Measurements from ENCODE around the gene MAP4. TPM values are rescaled to one million over a fixed set of nuclear protein-coding genes. Genes with fewer than 3 reads are reported as not detected.

The MAP4 gene
- 141 and 149 TPM in 2 replicates for total RNA-seq

GRCh38 chr3:48016301-48016973 is at the start of gene MAP4:
TSS of gene MAP4 (minus strand) at chr3:48016416. CDS start at chr3:47998860, 17,556 bp downstream.

GRCh38 chr3:47802734-47803479 is 213.3 kb downstream of the MAP4 start, which contains the start of gene DHX30:
TSS of gene DHX30 (plus strand) at chr3:47803138. CDS start at chr3:47810684, 7,546 bp downstream.

Other genes starting within 250 kb of the MAP4 start
- gene SMARCC1, start 234.5 kb downstream of the MAP4 start, total RNA-seq: 23.6 and 23.9 TPM in 2 replicates
- gene DHX30, start 213.3 kb downstream of the MAP4 start, total RNA-seq: 54.5 and 57.4 TPM in 2 replicates
- 1.2 and 3.2 TPM in 2 replicates for gene CDC25A, start 172.0 kb upstream of the MAP4 start, total RNA-seq
- gene CAMP, start 207.1 kb upstream of the MAP4 start, total RNA-seq: not detected in 2 replicates
- 1.4 TPM in 2 replicates for gene ZNF589, start 224.7 kb upstream of the MAP4 start, total RNA-seq

All from myometrial cell (primary cell).